ENCODE data around the gene TCEANC2.

GRCh38 chr1:54009406-54009805 is 44.0 kb upstream of the TCEANC2 start:
- TF ChIP-seq GATA2 (CRISPR knock-in tag; IDR thresholded peaks at IDR 0.05), result no peak
- TF ChIP-seq CTCF (IDR thresholded peaks at IDR 0.05), result no peak
- TF ChIP-seq GABPA (IDR thresholded peaks at IDR 0.05; ENCODE audit: low read depth), result no peak

Measured in SK-N-SH (cell line).